Measurements from ENCODE around the gene TSPAN5. TPM values are rescaled to one million over a fixed set of nuclear protein-coding genes. Genes with fewer than 3 reads are reported as not detected.

Gene TSPAN5
- total and polyA plus RNA-seq, 8 donors = 0.23 to 2.6 (median 1.2) TPM

GRCh38 chr4:98521486-98521885, 136.9 kb downstream of the TSPAN5 start:
- DNase-seq (no peak), ATAC-seq (no peak), FAIRE-seq (no peak)
- Histone ChIP-seq H3K4me1 (peaks cover 0 to 5% (median 0%) of the 10 kb centered on the region in 3 donors), H3K4me3 (no peak overlapping the region), H3K27ac (no peak overlapping the region), H3K27me3 (no peaks in the 10 kb centered on the region), H3K36me3 (no peaks in the 10 kb centered on the region), H3K9me3 (no peaks in the 10 kb centered on the region)
- no peak for TF ChIP-seq CTCF (IDR thresholded peaks at IDR 0.05)
- intact Hi-C loops (cut with DNase I) = no loop called here

GRCh38 chr4:98519268-98519977, 139.0 kb downstream of the TSPAN5 start:
- DNase-seq (no peak), FAIRE-seq (no peak), ATAC-seq (no peak)
- 82 to 83% methylated on average over 7 of the region's 7 CpGs for WGBS, 2 donors
- Histone ChIP-seq H3K4me3 (no peak overlapping the region), H3K27me3 (no peaks in the 10 kb centered on the region), H3K9me3 (no peaks in the 10 kb centered on the region), H3K4me1 (peaks cover 0 to 3% (median 0%) of the 10 kb centered on the region in 3 donors), H3K27ac (no peak overlapping the region), H3K36me3 (no peaks in the 10 kb centered on the region)
- intact Hi-C loops (cut with DNase I) = no loop called here
- no peak for TF ChIP-seq CTCF (IDR thresholded peaks at IDR 0.05)

- FAIRE-seq (no peak), ATAC-seq (no peak), DNase-seq (no peak)
- Histone ChIP-seq H3K36me3 (no peaks in the 10 kb centered on the region), H3K27me3 (no peaks in the 10 kb centered on the region), H3K4me1 (no peaks in the 10 kb centered on the region), H3K4me3 (no peak overlapping the region), H3K27ac (no peak overlapping the region), H3K9me3 (no peaks in the 10 kb centered on the region)
- no peak for TF ChIP-seq CTCF (IDR thresholded peaks at IDR 0.05)
- intact Hi-C loops (cut with DNase I) = no loop called here
- whole genome bisulfite sequencing, 2 donors = 93 to 94% methylated on average over 5 of the region's 5 CpGs
Observed at GRCh38 chr4:98518559-98519267, 139.7 kb downstream of the TSPAN5 start.

- no peaks in the 10 kb centered on the region for H3K36me3 ChIP-seq
- FAIRE-seq (no peak), DNase-seq (no peak), ATAC-seq (no peak)
- 26 to 49% methylated on average over 2 of the region's 2 CpGs for WGBS, 2 donors
- no peak overlapping the region for H3K4me3 ChIP-seq
- H3K27ac ChIP-seq = no peak overlapping the region
- intact Hi-C loops (cut with DNase I) = no loop called here
- H3K9me3 ChIP-seq = no peaks in the 10 kb centered on the region
- no peaks in the 10 kb centered on the region for H3K27me3 ChIP-seq
- no peak for TF ChIP-seq CTCF (IDR thresholded peaks at IDR 0.05)
- no peaks in the 10 kb centered on the region for H3K4me1 ChIP-seq
Observed at GRCh38 chr4:98517218-98518021, 141.0 kb downstream of the TSPAN5 start.

Measured in pancreas (tissue), 10 donors.